Fibroblast of skin of right biceps (primary cell): ENCODE measurements around the gene TATDN2.

Experiments
- DNase-seq: peaks from one replicate; pipeline ENCODE4 v3.0.0-alpha.2; 2013

The TATDN2 gene, protein sequence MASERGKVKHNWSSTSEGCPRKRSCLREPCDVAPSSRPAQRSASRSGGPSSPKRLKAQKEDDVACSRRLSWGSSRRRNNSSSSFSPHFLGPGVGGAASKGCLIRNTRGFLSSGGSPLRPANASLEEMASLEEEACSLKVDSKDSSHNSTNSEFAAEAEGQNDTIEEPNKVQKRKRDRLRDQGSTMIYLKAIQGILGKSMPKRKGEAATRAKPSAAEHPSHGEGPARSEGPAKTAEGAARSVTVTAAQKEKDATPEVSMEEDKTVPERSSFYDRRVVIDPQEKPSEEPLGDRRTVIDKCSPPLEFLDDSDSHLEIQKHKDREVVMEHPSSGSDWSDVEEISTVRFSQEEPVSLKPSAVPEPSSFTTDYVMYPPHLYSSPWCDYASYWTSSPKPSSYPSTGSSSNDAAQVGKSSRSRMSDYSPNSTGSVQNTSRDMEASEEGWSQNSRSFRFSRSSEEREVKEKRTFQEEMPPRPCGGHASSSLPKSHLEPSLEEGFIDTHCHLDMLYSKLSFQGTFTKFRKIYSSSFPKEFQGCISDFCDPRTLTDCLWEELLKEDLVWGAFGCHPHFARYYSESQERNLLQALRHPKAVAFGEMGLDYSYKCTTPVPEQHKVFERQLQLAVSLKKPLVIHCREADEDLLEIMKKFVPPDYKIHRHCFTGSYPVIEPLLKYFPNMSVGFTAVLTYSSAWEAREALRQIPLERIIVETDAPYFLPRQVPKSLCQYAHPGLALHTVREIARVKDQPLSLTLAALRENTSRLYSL

DNA sequence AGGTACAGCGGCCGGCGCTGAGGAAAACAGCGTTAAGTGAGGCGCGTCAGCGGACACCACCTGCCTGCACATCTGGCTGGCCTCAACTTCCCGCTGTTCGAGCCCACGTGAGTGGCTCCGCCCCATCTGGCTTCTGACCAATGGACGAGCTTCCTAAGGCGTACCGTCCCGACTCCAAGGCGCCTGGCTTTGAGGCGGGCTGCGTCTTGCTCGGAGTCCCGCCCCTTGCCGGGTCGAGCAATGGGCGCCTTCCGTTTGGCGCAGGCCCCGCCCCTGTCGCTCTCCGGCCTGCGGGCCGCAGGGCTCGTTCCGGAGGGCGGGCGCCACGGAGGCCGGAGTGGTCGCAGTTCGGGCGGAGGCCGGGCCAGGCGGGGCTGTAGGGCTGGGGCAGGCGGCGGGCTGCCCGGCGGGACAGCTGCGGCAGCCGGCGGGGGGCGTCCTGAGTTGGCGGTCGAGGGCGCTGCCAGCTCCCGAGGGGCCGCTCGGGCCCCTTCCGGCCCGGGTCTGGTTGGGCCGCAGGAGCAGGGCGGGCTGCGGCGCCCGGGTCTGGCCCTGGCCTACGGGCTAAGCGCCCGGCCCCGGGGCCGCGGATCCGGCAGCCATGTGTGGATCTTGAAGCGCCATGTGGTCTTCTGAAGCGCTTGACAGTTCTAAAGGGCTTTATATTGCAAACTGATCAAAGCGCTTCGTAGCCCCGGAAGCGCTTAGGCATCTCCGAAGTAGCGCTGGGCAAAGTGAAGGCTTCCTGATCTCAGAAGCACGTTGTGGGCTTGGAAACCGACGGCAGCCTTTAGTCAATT lies at the start of gene TATDN2:
TATDN2 (plus strand) TSS at position 276 of the 800 bp plus-strand sequence. CDS start 742 bp downstream, outside the sequence.
- peak; percentile 97 for DNase-seq

GRCh38 chr3:10198761-10199649 lies 49.3 kb upstream of the TATDN2 start:
- peak; percentile 57 for DNase-seq

DNA sequence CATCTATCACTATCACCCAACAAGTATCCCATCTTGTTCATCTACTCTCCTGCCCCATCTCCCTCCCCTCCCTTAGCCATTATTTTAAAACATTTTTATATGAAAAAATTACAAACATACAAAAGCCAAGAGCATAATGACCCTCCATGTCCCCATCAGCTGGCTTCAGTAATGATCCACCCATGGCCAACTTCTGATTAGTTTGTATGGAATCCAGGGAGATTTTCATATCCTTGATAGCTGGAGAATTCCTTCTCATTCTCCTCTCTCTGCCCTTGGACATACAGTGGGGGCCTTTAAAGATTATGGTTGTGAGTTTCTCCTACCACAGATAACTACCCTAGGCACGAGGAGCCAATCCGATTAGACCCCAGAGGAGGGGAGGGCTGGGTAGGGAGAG lies 43.3 kb upstream of the TATDN2 start:
- DNase-seq = peak; percentile 33

DNA sequence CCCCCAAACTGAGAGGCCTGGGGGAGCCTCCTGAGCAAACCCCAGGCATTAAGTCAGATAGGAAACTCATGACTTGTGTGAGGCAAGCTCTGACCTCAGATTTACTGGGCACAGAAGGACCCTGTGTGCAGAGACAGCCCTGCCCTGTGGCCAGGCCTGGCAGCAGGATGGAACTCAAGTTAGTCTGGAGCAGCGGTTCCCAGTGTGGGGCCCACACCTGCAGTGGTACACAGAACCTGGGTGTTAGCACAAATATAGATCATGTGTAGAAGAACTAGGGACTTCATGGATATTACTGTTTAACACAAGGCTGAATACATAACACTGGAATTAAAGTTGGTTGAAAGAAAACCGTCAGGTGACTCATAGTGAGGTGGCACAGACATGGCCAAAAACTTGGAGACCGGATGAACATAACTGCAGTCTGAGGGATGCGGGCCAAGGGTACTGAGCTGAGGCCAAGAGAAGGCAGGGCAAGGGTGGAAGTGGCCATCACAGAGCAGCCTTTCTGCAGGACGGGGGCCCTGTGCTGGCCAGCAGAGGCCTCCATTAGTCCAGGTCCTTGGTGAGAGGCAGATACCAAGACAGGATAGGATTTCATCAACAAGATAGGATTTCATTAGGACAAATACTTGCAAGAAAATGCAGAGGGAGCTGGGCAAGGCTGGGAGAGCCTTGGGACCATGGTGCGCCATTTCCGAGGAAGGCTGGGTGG lies 42.7 kb upstream of the TATDN2 start:
- DNase-seq = peak; percentile 92

GRCh38 chr3:10206166-10206511 lies 42.1 kb upstream of the TATDN2 start:
- DNase-seq = no peak

GRCh38 chr3:10213156-10213792 lies 35.0 kb upstream of the TATDN2 start:
- peak; percentile 77 for DNase-seq

GRCh38 chr3:10215578-10216368 lies 32.5 kb upstream of the TATDN2 start:
- no peak for DNase-seq

- no peak for DNase-seq
These were observed 30.9 kb upstream of the TATDN2 start for GRCh38 chr3:10217359-10217758.

- no peak for DNase-seq
These were observed 28.5 kb upstream of the TATDN2 start for GRCh38 chr3:10219737-10220136.

DNA sequence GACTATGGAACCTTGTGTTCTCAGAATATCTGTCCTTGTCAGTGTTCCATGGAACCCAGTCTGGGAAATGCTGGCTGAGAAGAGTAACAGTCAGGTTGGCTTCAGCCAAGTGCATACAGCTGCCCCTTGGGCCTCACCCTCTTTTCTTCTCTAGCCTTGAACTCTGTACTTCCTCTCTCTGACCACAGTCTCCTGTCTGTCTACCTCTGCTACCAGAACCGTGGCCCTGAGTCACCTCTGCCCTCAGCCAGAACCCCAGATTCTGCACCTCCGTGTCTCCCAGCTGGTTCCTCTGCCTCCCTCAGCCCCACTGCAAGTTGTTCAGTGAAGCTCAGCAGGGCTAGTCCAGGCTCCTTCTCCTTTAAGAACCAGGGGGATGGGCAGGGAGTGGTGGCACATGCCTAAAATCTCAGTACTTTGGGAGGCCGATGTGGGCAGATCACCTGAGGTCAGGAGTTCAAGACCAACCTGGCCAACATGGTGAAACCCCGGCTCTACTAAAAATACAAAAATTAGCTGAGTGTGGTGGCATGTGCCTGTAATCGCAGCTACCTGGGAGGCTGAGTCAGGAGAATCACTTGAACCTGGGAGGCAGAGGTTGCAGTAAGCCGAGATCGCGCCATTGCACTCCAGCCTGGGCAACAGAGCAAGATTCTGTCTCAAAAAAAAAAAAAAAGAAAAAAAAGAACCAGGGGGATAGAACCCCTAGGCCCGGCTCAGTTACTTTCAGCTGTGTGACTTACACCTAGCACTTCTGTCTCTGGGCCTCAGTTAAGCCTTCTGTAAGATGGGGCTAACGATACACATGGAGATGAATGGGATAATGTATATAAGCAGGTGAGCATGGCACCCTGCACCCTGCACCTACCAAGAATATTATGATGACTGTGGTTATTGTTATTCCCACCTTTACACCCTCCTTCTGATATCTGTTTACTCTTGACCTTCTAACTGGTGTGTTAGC lies 24.3 kb upstream of the TATDN2 start:
- DNase-seq = no peak

DNA sequence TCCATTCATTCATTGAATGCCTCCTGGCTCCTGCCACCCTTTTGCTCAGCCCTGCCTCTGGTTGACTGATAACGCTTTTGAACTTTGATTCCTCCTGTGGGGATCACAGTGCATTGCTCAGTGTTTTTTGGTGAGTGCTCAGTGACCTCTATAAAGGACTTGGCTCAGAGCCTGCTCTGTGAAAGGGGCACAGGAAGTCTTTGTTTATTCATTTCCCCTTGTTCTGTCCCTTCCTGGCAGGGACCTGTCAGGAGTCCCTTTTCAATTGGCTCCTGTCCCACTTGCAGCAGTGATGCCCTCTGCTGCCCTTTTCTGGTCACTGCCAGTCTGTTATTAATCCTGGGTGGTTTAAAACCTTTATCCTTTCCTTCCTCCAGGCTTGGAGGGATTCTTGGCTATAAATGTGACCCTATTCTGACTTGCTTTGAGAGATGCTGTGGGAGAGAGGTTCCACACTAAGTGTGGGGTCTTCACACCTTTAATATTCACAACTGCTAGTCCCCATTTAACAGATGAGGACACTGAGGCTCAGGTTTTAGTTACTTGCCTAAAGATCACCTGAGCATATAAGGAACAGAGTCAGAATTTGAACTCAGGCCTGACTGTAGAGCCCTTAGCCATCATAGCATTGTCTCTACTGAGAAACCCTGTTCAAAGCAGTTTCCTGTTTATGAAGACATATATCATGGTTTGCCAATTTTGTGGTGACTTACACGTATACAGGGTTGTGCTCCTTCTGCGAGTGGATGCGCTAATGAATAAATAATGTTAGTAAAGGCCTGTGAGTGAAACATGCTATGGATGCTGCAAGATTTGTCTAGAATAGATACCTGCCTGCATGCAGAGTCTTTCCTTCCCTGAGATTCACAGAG lies 23.2 kb upstream of the TATDN2 start:
- peak; percentile 71 for DNase-seq

- no peak for DNase-seq
These were observed 22.0 kb upstream of the TATDN2 start for GRCh38 chr3:10226293-10226692.

GRCh38 chr3:10228248-10228950 lies 19.9 kb upstream of the TATDN2 start:
- DNase-seq = no peak

GRCh38 chr3:10229576-10229975 lies 18.7 kb upstream of the TATDN2 start:
- DNase-seq = no peak

DNA sequence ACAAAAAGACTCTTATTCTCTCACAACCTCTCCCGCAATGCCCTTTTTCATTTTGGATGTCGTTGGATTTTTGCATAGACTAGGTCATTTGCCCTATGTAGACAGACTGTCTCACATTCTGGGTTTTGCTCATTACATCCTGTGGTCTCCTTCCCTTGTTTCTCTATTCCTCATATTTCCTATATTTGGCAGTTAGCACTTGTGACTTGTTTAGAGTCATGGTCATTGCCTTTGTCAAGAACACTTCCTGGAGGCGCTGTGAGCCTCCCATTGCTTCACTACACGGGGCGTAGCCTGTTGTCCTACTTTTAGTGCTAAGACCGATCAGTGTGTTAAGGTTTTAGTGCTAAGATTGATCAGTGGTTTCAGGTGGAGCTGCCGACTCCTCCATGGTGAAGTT lies 16.1 kb upstream of the TATDN2 start:
- DNase-seq = no peak

GRCh38 chr3:10233988-10234387 lies 14.3 kb upstream of the TATDN2 start:
- DNase-seq = no peak

DNA sequence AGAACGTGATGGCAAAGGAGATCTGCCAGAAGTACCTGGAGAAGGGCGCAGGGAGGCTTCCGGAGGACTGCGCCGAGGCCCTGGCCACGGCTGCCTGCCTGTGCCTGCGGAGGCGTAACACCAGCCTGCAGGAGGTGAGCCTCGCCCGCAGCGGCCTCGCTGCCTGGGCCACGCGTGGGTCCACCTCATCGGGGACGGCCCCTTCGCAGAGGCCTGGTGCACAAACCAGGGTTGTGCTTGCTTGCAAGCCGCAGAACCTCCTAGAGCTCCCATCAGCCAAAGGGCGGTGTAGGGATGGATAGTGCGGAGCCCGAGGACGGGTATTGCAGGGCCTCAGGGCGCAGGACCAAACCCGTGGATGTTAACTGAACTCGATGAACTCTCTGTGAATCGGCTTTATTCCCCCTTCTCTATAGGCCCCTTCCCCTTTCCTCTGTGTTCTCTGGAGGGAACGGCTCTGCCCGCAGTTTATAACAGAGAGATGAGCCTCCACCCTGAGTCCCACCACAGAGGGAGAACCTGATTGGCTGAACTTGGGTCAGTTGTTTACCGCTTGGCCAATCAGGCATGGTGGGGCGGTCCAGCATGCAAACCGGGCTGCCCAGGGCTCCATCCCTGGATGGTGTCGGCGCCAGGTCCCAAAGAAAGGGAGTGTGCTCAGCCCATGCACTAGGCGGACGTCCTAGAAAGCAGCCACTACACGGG lies 13.6 kb upstream of the TATDN2 start:
- DNase-seq = no peak
